GM12878 (cell line): ENCODE data around the gene BATF.
A peak's percentile ranks its signal among the peaks of the same experiment; 100 is the strongest.

ENCODE experiments used
- CEBPZ ChIP-seq: fragments of 150-350 bp; IDR thresholded peaks from 2 replicates; pipeline ENCODE4 v1.6.1; 2016; ENCODE audit warnings: low read depth, low read length
- CTCF ChIP-seq, 3 experiments: IDR thresholded peaks in 2 of 3; conservative IDR thresholded peaks in 1 of 3; 2 replicates each; pipeline ENCODE4 v1.5.1; 2011; ENCODE audit warnings: low read depth in 3 of 3, low read length in 3 of 3, mild to moderate bottlenecking in 3 of 3, control low read depth in 2 of 3, moderate library complexity in 2 of 3, inconsistent platforms in 1 of 3, mixed read lengths in 1 of 3; ENCODE audit not compliant: control insufficient read depth in 2 of 3, insufficient read depth in 1 of 3; ENCODE audit errors: extremely low read depth in 1 of 3
- NR2C2 ChIP-seq: IDR thresholded peaks from 2 replicates; pipeline ENCODE4 v1.6.1; 2011; ENCODE audit warnings: borderline replicate concordance, low read depth; ENCODE audit not compliant: control insufficient read depth, insufficient read length
- PML ChIP-seq: IDR thresholded peaks from 2 replicates; pipeline ENCODE4 v1.6.1; 2012; ENCODE audit warnings: low read length, inconsistent platforms
- POLR2A ChIP-seq: IDR thresholded peaks from 2 replicates; pipeline ENCODE4 v1.6.1; 2011; ENCODE audit warnings: low read depth, mild to moderate bottlenecking, low read length
- POLR2AphosphoS5 ChIP-seq: IDR thresholded peaks from 2 replicates; pipeline ENCODE4 v1.6.1; 2011; ENCODE audit warnings: mild to moderate bottlenecking, low read length, inconsistent platforms
- RELA ChIP-seq: fragments of 450-650 bp; IDR thresholded peaks from 2 replicates; pipeline ENCODE4 v1.8.0; 2014; ENCODE audit warnings: borderline replicate concordance; ENCODE audit not compliant: partially characterized antibody
- RFX5 ChIP-seq: IDR thresholded peaks from 2 replicates; pipeline ENCODE4 v1.6.1; 2011; ENCODE audit warnings: low read depth, low read length, improper control_type of control experiment
- STAT3 ChIP-seq: IDR thresholded peaks from 2 replicates; pipeline ENCODE4 v1.6.1; 2011; ENCODE audit warnings: low read depth, low read length, improper control_type of control experiment
- TARDBP ChIP-seq: IDR thresholded peaks from 2 replicates; pipeline ENCODE4 v1.6.1; 2016; ENCODE audit warnings: borderline replicate concordance
- YY1 ChIP-seq: IDR thresholded peaks from 2 replicates; pipeline ENCODE4 v1.6.1; 2011; ENCODE audit warnings: low read depth, mild to moderate bottlenecking, low read length
- TF ChIP-seq, protein P1 (sequence below): IDR thresholded peaks from 2 replicates; pipeline ENCODE4 v1.6.1; 2012; ENCODE audit warnings: low read depth, low read length, improper control_type of control experiment
- TF ChIP-seq, protein P2 (sequence below): fragments of 450-650 bp; IDR thresholded peaks from 2 replicates; pipeline ENCODE4 v1.6.1; 2014; ENCODE audit warnings: mild to moderate bottlenecking

DNA sequence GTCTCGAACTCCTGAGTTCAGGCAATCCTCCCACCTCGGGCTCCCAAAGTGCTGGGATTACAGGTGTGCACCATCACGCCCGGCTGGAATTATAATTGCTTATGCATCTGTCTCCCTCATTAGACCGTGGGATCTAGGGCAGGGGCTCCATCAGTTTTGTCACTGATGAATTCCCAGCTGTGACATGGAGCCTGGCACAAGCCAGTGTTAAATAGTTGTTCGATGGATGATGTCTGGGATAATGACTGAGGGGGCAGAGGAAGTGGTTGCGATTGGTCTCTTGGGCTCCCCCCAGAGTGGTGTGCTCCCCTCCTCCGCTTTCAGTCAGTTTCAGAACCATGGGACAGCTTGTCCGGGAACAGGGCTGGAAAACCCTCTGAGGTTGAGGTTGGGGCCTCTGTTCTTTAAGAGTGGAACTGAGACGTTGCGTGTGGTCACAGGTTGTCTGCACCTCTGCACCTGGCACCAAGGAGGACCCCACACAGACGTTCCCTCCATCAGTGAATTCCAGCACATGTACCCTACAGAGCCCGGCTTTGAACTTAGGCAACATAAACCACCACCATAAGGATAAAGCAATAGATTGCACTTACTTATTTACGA, 30.8 kb upstream of the BATF start:
- no peak for TF ChIP-seq POLR2AphosphoS5
- TF ChIP-seq CTCF (IDR thresholded peaks at IDR 0.05 in 2 of 3, conservative IDR thresholded peaks at IDR 0.05 in 1 of 3; ENCODE audit: control insufficient read depth in 2 of 3, extremely low read depth in 1 of 3, insufficient read depth in 1 of 3, low read depth in 3 of 3, low read length in 3 of 3), result no peak
- no peak for TF ChIP-seq PML
- no peak for TF ChIP-seq RELA
- TF ChIP-seq YY1, result no peak
- no peak for TF ChIP-seq CEBPZ
- TF ChIP-seq, protein P1, sequence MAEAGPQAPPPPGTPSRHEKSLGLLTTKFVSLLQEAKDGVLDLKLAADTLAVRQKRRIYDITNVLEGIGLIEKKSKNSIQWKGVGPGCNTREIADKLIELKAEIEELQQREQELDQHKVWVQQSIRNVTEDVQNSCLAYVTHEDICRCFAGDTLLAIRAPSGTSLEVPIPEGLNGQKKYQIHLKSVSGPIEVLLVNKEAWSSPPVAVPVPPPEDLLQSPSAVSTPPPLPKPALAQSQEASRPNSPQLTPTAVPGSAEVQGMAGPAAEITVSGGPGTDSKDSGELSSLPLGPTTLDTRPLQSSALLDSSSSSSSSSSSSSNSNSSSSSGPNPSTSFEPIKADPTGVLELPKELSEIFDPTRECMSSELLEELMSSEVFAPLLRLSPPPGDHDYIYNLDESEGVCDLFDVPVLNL, result no peak
- no peak for TF ChIP-seq STAT3
- TF ChIP-seq TARDBP, result 0 out of 2 replicates have a peak, but pooled peaks have one; percentile 34
- TF ChIP-seq NR2C2, result no peak
- TF ChIP-seq, protein P2, sequence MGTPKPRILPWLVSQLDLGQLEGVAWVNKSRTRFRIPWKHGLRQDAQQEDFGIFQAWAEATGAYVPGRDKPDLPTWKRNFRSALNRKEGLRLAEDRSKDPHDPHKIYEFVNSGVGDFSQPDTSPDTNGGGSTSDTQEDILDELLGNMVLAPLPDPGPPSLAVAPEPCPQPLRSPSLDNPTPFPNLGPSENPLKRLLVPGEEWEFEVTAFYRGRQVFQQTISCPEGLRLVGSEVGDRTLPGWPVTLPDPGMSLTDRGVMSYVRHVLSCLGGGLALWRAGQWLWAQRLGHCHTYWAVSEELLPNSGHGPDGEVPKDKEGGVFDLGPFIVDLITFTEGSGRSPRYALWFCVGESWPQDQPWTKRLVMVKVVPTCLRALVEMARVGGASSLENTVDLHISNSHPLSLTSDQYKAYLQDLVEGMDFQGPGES, result no peak
- TF ChIP-seq POLR2A, result no peak
- no peak for TF ChIP-seq RFX5
